DND-41 (cell line): ENCODE measurements around the gene CDYL.
"Not testable (repeated sequence)": the region's sequence is repeated elsewhere in the genome, so short reads cannot be mapped to it uniquely, and the experiment has no call there.

ENCODE experiments used
- ATAC-seq: fragments of 200-7000 bp; cut with Tn5 transposase; 3 replicates; pipeline ENCODE4 v1.9.1; 2021; ENCODE audit warnings: low read depth; ENCODE audit not compliant: insufficient read depth
- DNase-seq: peaks from one replicate; pipeline ENCODE4 v3.0.0-alpha.2; 2020
- H2AFZ ChIP-seq: 2 replicates; pipeline ENCODE4 v1.6.0; 2012; ENCODE audit warnings: low read depth, low read length
- H3K27ac ChIP-seq: 2 replicates; pipeline ENCODE4 v1.5.1; 2012; ENCODE audit warnings: low read length, inconsistent platforms
- H3K27me3 ChIP-seq: fragments of 200-600 bp; sonication (generic); 2 replicates; pipeline ENCODE4 v1.6.0; 2012; ENCODE audit warnings: low read length, mild to moderate bottlenecking, inconsistent platforms; ENCODE audit not compliant: insufficient read depth, poor library complexity
- H3K36me3 ChIP-seq: 2 replicates; pipeline ENCODE4 v1.5.1; 2012; ENCODE audit warnings: low read length, inconsistent platforms; ENCODE audit not compliant: insufficient read depth
- H3K4me1 ChIP-seq: 2 replicates; pipeline ENCODE4 v1.5.1; 2012; ENCODE audit warnings: mild to moderate bottlenecking, low read length; ENCODE audit not compliant: insufficient read depth
- H3K4me2 ChIP-seq: 2 replicates; pipeline ENCODE4 v1.6.0; 2012; ENCODE audit warnings: mild to moderate bottlenecking, moderate library complexity, low read length, inconsistent platforms; ENCODE audit not compliant: insufficient read depth
- H3K4me3 ChIP-seq, 2 experiments: fragments of 200-600 bp in 1 of 2; shearing (Covaris generic) in 1 of 2; 2 replicates each; pipeline ENCODE4 v1.5.1; 2012 to 2016; ENCODE audit warnings: inconsistent platforms in 2 of 2, low read length in 2 of 2, mild to moderate bottlenecking in 2 of 2, low read depth in 1 of 2, moderate library complexity in 1 of 2
- H3K79me2 ChIP-seq: 2 replicates; pipeline ENCODE4 v1.6.0; 2012; ENCODE audit warnings: low read length, inconsistent platforms; ENCODE audit not compliant: insufficient read depth
- H3K9ac ChIP-seq: 2 replicates; pipeline ENCODE4 v1.6.0; 2012; ENCODE audit warnings: low read depth, mild to moderate bottlenecking, inconsistent platforms, low read length, moderate library complexity
- H3K9me3 ChIP-seq: 2 replicates; pipeline ENCODE4 v1.5.1; 2012; ENCODE audit warnings: low read length, moderate library complexity, mild to moderate bottlenecking, inconsistent platforms; ENCODE audit not compliant: insufficient read depth, severe bottlenecking
- H4K20me1 ChIP-seq: 2 replicates; pipeline ENCODE4 v1.6.0; 2012; ENCODE audit warnings: low read length; ENCODE audit not compliant: insufficient read depth
- CTCF ChIP-seq: IDR thresholded peaks from 2 replicates; pipeline ENCODE4 v1.5.1; 2012; ENCODE audit warnings: borderline replicate concordance, low read length, moderate library complexity, mild to moderate bottlenecking; ENCODE audit not compliant: poor library complexity, severe bottlenecking; ENCODE audit errors: extremely low read depth
- EZH2 ChIP-seq: IDR thresholded peaks from 3 replicates; pipeline ENCODE4 v1.6.1; 2012; ENCODE audit warnings: borderline replicate concordance, low read depth, mild to moderate bottlenecking, moderate library complexity, low read length, inconsistent platforms; ENCODE audit not compliant: severe bottlenecking

The CDYL gene

GRCh38 chr6:4864519-4864918 is 88.3 kb downstream of the CDYL start:
- H3K27ac ChIP-seq = no peak overlapping the region
- no peak for DNase-seq
- no peak overlapping the region for H3K4me2 ChIP-seq
- H3K79me2 ChIP-seq = no peaks in the 10 kb centered on the region
- TF ChIP-seq CTCF (no peak), EZH2 (no peak)
- no peaks in the 10 kb centered on the region for H4K20me1 ChIP-seq
- ATAC-seq = no peak
- no peaks in the 10 kb centered on the region for H3K27me3 ChIP-seq
- H2AFZ ChIP-seq = no peak overlapping the region
- H3K4me3 ChIP-seq = no peak overlapping the region
- no peak overlapping the region for H3K9ac ChIP-seq
- peaks cover 6% of the 10 kb centered on the region for H3K9me3 ChIP-seq
- no peaks in the 10 kb centered on the region for H3K36me3 ChIP-seq
- no peaks in the 10 kb centered on the region for H3K4me1 ChIP-seq

- H3K27me3 ChIP-seq, H3K27ac ChIP-seq, DNase-seq, H3K79me2 ChIP-seq, H3K4me1 ChIP-seq, H3K9me3 ChIP-seq, H4K20me1 ChIP-seq, H3K9ac ChIP-seq, H3K4me2 ChIP-seq, H2AFZ ChIP-seq, H3K36me3 ChIP-seq, H3K4me3 ChIP-seq, ATAC-seq: not testable (repeated sequence)
Observed at GRCh38 chr6:4865006-4865405, 88.8 kb downstream of the CDYL start.

GRCh38 chr6:4870821-4871494 is 94.8 kb downstream of the CDYL start:
- DNase-seq (no peak), ATAC-seq (no peak)
- H4K20me1 ChIP-seq = peaks cover 4% of the 10 kb centered on the region; the same call in 1 of the 2 replicates
- no peak overlapping the region for H2AFZ ChIP-seq
- no peaks in the 10 kb centered on the region for H3K4me1 ChIP-seq
- TF ChIP-seq EZH2 = no peak
- no peak for TF ChIP-seq CTCF
- peaks cover 6% of the 10 kb centered on the region for H3K9me3 ChIP-seq
- H3K36me3 ChIP-seq = no peaks in the 10 kb centered on the region
- H3K27ac ChIP-seq = no peak overlapping the region
- no peak overlapping the region for H3K4me2 ChIP-seq
- peaks cover 15% of the 10 kb centered on the region for H3K79me2 ChIP-seq
- H3K4me3 ChIP-seq = no peak overlapping the region
- H3K9ac ChIP-seq = no peak overlapping the region
- no peaks in the 10 kb centered on the region for H3K27me3 ChIP-seq

GRCh38 chr6:4871825-4872224 is 95.6 kb downstream of the CDYL start:
- Histone ChIP-seq H2AFZ (no peak overlapping the region), H3K9ac (no peak overlapping the region), H3K4me2 (no peak overlapping the region), H3K4me1 (no peaks in the 10 kb centered on the region), H3K4me3 (no peak overlapping the region), H3K9me3 (peaks cover 6% of the 10 kb centered on the region), H3K79me2 (peaks cover 20% of the 10 kb centered on the region), H3K27me3 (no peaks in the 10 kb centered on the region), H4K20me1 (peaks cover 4% of the 10 kb centered on the region; the same call in 1 of the 2 replicates), H3K27ac (no peak overlapping the region), H3K36me3 (no peaks in the 10 kb centered on the region)
- TF ChIP-seq CTCF (no peak), EZH2 (no peak)
- ATAC-seq = no peak
- no peak for DNase-seq
